PFSK-1 (cell line): ENCODE results near the gene IGSF21.

Source experiments
- POLR2AphosphoS5 ChIP-seq: IDR thresholded peaks from 2 replicates; pipeline ENCODE4 v1.6.1; 2012; ENCODE audit warnings: low read depth, mild to moderate bottlenecking, control low read depth, low read length, moderate library complexity
- TAF1 ChIP-seq: IDR thresholded peaks from 2 replicates; pipeline ENCODE4 v1.6.1; 2012; ENCODE audit warnings: low read length, control low read depth, borderline replicate concordance; ENCODE audit not compliant: insufficient read depth
- TF ChIP-seq, protein P1 (sequence below), 2 experiments: IDR thresholded peaks; 2 replicates each; pipeline versions ENCODE4 v1.6.1 to v1.8.0; 2011 to 2012; ENCODE audit warnings: low read depth in 2 of 2, low read length in 2 of 2, control low read depth in 1 of 2, inconsistent platforms in 1 of 2, mild to moderate bottlenecking in 1 of 2, moderate library complexity in 1 of 2; ENCODE audit not compliant: insufficient read depth in 1 of 2

DNA sequence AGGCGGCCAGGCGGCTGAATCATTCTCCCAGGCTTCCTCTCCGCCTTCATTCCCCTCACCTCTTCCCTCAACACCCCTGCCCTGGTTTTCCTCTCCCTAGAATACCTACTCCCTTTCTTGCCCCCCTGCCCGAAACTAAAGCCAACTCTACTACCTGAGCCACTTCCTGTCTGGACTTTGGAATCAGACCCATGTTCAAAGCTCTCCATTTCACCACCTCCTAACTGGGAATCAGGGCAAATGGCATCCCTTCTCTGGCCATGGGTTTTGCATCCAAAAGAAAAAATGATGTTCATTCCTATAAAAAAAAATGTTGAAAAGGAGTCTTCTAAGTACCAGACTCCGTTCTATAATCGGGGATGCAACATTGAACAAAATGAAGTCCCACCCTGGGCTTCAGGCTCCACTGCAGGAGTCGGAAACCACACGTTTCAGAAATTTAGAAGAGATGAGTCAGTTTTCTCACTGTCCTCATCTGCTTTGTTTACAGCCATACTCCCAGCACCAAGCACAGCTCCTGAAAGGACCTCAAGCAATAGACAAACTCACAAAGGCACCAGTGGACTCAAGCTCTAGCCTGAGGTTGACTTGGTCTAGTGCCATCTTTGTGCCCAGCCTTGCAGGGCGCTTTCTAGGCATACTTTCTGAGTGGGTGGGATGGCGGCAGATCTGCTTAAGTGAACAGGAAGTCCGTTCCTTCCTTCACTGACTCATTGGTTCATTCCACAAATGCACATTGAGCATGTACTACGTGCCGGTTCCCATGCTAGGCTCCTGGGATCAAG, 176.2 kb downstream of the IGSF21 start:
- TF ChIP-seq, protein P1, sequence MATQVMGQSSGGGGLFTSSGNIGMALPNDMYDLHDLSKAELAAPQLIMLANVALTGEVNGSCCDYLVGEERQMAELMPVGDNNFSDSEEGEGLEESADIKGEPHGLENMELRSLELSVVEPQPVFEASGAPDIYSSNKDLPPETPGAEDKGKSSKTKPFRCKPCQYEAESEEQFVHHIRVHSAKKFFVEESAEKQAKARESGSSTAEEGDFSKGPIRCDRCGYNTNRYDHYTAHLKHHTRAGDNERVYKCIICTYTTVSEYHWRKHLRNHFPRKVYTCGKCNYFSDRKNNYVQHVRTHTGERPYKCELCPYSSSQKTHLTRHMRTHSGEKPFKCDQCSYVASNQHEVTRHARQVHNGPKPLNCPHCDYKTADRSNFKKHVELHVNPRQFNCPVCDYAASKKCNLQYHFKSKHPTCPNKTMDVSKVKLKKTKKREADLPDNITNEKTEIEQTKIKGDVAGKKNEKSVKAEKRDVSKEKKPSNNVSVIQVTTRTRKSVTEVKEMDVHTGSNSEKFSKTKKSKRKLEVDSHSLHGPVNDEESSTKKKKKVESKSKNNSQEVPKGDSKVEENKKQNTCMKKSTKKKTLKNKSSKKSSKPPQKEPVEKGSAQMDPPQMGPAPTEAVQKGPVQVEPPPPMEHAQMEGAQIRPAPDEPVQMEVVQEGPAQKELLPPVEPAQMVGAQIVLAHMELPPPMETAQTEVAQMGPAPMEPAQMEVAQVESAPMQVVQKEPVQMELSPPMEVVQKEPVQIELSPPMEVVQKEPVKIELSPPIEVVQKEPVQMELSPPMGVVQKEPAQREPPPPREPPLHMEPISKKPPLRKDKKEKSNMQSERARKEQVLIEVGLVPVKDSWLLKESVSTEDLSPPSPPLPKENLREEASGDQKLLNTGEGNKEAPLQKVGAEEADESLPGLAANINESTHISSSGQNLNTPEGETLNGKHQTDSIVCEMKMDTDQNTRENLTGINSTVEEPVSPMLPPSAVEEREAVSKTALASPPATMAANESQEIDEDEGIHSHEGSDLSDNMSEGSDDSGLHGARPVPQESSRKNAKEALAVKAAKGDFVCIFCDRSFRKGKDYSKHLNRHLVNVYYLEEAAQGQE (IDR thresholded peaks at IDR 0.05; ENCODE audit: insufficient read depth in 1 of 2, low read depth in 2 of 2, low read length in 2 of 2), result no peak
- TF ChIP-seq POLR2AphosphoS5 (no peak), TAF1 (no peak)
